H1 (cell line): ENCODE results near the gene MRTFA. TPM values are rescaled to one million over a fixed set of nuclear protein-coding genes. Genes with fewer than 3 reads are reported as not detected.

ENCODE experiments used
- CTCF ChIA-PET: fragments of 300-600 bp; sonication (Branson Sonifier 250); formaldehyde crosslinking; loops from one replicate; lab custom pipeline; 2021; ENCODE audit not compliant: partially characterized antibody; lab: Charles Lee
- POLR2A ChIA-PET: fragments of 300-600 bp; sonication (Branson Sonifier 250); formaldehyde crosslinking; loops from one replicate; lab custom pipeline; 2021; ENCODE audit warnings: inconsistent platforms; ENCODE audit not compliant: partially characterized antibody; lab: Charles Lee
- DNase-seq, 2 experiments: peaks; one replicate each; pipeline versions ENCODE4 v3.0.0 to v3.0.0-alpha.2; 2010 to 2022; ENCODE audit warnings: low spot score in 2 of 2, low read depth in 1 of 2, mixed read lengths in 1 of 2
- FAIRE-seq: peaks from 2 replicates; lab custom pipeline; 2011; peaks lifted over from hg19 to GRCh38; lab: Jason Lieb, UNC
- H2AFZ ChIP-seq: 2 replicates; pipeline ENCODE4 v1.8.1; 2012; ENCODE audit warnings: low read length, inconsistent platforms
- H2AK5ac ChIP-seq: 2 replicates; pipeline ENCODE4 v1.6.1; 2013; ENCODE audit warnings: low read depth, low read length
- H2BK120ac ChIP-seq: replicated peaks from 2 replicates; pipeline ENCODE3; 2013; ENCODE audit warnings: low read depth, low read length, inconsistent platforms
- H2BK12ac ChIP-seq: 2 replicates; pipeline ENCODE4 v1.6.1; 2013; ENCODE audit warnings: low read depth, low read length
- H2BK15ac ChIP-seq: 2 replicates; pipeline ENCODE4 v1.6.1; 2013; ENCODE audit warnings: low read length
- H2BK20ac ChIP-seq: 2 replicates; pipeline ENCODE4 v1.6.1; 2013; ENCODE audit warnings: low read length
- H2BK5ac ChIP-seq: 2 replicates; pipeline ENCODE4 v1.6.1; 2013; ENCODE audit warnings: low read depth, low read length
- H3K14ac ChIP-seq: 2 replicates; pipeline ENCODE4 v1.6.1; 2013; ENCODE audit warnings: inconsistent platforms; ENCODE audit not compliant: insufficient read length
- H3K18ac ChIP-seq: 2 replicates; pipeline ENCODE4 v1.6.1; 2013; ENCODE audit warnings: low read length; ENCODE audit errors: extremely low read depth
- H3K23ac ChIP-seq: 2 replicates; pipeline ENCODE4 v1.6.1; 2013; ENCODE audit warnings: inconsistent platforms; ENCODE audit not compliant: insufficient read length
- H3K23me2 ChIP-seq: 2 replicates; pipeline ENCODE4 v1.6.1; 2013; ENCODE audit warnings: low read depth, low read length
- H3K27ac ChIP-seq: 2 replicates; pipeline ENCODE4 v1.6.1; 2011; ENCODE audit warnings: low read depth, low read length, inconsistent platforms
- H3K27me3 ChIP-seq, 4 experiments: replicated peaks in 1 of 4; 1 replicate in 1 of 4; 2 replicates in 3 of 4; pipeline versions ENCODE4 v1.6.1 to v1.8.1; 2011 to 2013; ENCODE audit warnings: low read length in 3 of 4, mild to moderate bottlenecking in 3 of 4, inconsistent platforms in 2 of 4, mixed read lengths in 2 of 4, moderate library complexity in 1 of 4; ENCODE audit not compliant: control insufficient read depth in 3 of 4, insufficient read depth in 3 of 4; ENCODE audit errors: extremely low read depth in 1 of 4
- H3K36me3 ChIP-seq, 4 experiments: 2 replicates each; pipeline versions ENCODE4 v1.6.1 to v1.8.1; 2011 to 2013; ENCODE audit warnings: mild to moderate bottlenecking in 4 of 4, low read length in 3 of 4, moderate library complexity in 2 of 4, control low read depth in 1 of 4, inconsistent platforms in 1 of 4; ENCODE audit not compliant: insufficient read depth in 4 of 4, control insufficient read depth in 2 of 4
- H3K4ac ChIP-seq: replicated peaks from 2 replicates; pipeline ENCODE3; 2013; ENCODE audit warnings: low read length, low read depth, mixed read lengths, inconsistent platforms; ENCODE audit not compliant: insufficient read length
- H3K4me1 ChIP-seq, 4 experiments: replicated peaks in 1 of 4; 1 replicate in 1 of 4; 2 replicates in 3 of 4; pipeline versions ENCODE4 v1.6.1 to v1.8.1; 2011 to 2013; ENCODE audit warnings: low read length in 3 of 4, inconsistent platforms in 2 of 4, mixed read lengths in 1 of 4; ENCODE audit not compliant: insufficient read depth in 4 of 4, control insufficient read depth in 3 of 4
- H3K4me2 ChIP-seq, 2 experiments: 2 replicates each; pipeline versions ENCODE4 v1.6.1 to v1.8.1; 2011 to 2013; ENCODE audit warnings: low read depth in 2 of 2, low read length in 2 of 2, control low read depth in 1 of 2, inconsistent platforms in 1 of 2, mild to moderate bottlenecking in 1 of 2; ENCODE audit not compliant: insufficient read depth in 1 of 2
- H3K4me3 ChIP-seq, 4 experiments: fragments of 200-600, 300-600 bp in 1 of 4; sonication (generic), shearing (Covaris generic), sonication (Bioruptor Twin) in 1 of 4; 2 replicates each; pipeline versions ENCODE4 v1.5.1 to v1.8.1; 2011 to 2016; ENCODE audit warnings: low read length in 4 of 4, low read depth in 3 of 4, control low read depth in 2 of 4, inconsistent platforms in 2 of 4, mild to moderate bottlenecking in 2 of 4, mixed read lengths in 1 of 4, moderate library complexity in 1 of 4; ENCODE audit not compliant: insufficient read depth in 2 of 4; ENCODE audit errors: extremely low read depth in 1 of 4
- H3K56ac ChIP-seq: replicated peaks from 2 replicates; pipeline ENCODE3; 2013; ENCODE audit warnings: low read depth, mild to moderate bottlenecking, mixed read lengths, low read length, inconsistent platforms; ENCODE audit not compliant: insufficient read length
- H3K79me1 ChIP-seq: 2 replicates; pipeline ENCODE4 v1.6.1; 2013; ENCODE audit warnings: low read depth, low read length, control low read depth
- H3K79me2 ChIP-seq, 2 experiments: 2 replicates each; pipeline versions ENCODE4 v1.6.1 to v1.8.1; 2012 to 2013; ENCODE audit warnings: low read length in 2 of 2, mild to moderate bottlenecking in 2 of 2, inconsistent platforms in 1 of 2; ENCODE audit not compliant: insufficient read depth in 2 of 2, control insufficient read depth in 1 of 2
- H3K9ac ChIP-seq, 4 experiments: replicated peaks in 1 of 4; 1 replicate in 1 of 4; 2 replicates in 3 of 4; pipeline versions ENCODE4 v1.6.1 to v1.8.1; 2011 to 2013; ENCODE audit warnings: low read depth in 3 of 4, low read length in 3 of 4, control low read depth in 2 of 4, mild to moderate bottlenecking in 2 of 4, moderate library complexity in 2 of 4, inconsistent platforms in 1 of 4; ENCODE audit errors: extremely low read depth in 1 of 4
- H3K9me3 ChIP-seq, 2 experiments: 2 replicates each; pipeline versions ENCODE4 v1.6.1 to v1.8.1; 2012 to 2013; ENCODE audit warnings: mild to moderate bottlenecking in 2 of 2, moderate library complexity in 2 of 2, control low read depth in 1 of 2, inconsistent platforms in 1 of 2, low read depth in 1 of 2, low read length in 1 of 2, mixed read lengths in 1 of 2; ENCODE audit not compliant: insufficient read depth in 2 of 2
- H4K20me1 ChIP-seq, 2 experiments: replicated peaks in 1 of 2; 2 replicates each; pipeline versions ENCODE3 to v1.8.1; 2011 to 2013; ENCODE audit warnings: inconsistent platforms in 2 of 2, low read length in 2 of 2, mild to moderate bottlenecking in 1 of 2; ENCODE audit not compliant: insufficient read depth in 2 of 2, control insufficient read depth in 1 of 2
- H4K5ac ChIP-seq: 2 replicates; pipeline ENCODE4 v1.6.1; 2013; ENCODE audit warnings: low read length, low read depth, mixed read lengths, inconsistent platforms; ENCODE audit not compliant: insufficient read length
- H4K8ac ChIP-seq: 2 replicates; pipeline ENCODE4 v1.8.0; 2013; ENCODE audit warnings: mild to moderate bottlenecking, moderate library complexity, low read length, inconsistent platforms; ENCODE audit not compliant: insufficient read depth; ENCODE audit errors: extremely low read depth
- H4K91ac ChIP-seq: replicated peaks from 2 replicates; pipeline ENCODE3; 2013; ENCODE audit warnings: low read length, mixed read lengths, inconsistent platforms; ENCODE audit not compliant: insufficient read length
- EP300 ChIP-seq, 2 experiments: IDR thresholded peaks; 1 replicate in 1 of 2; 2 replicates in 1 of 2; pipeline ENCODE4 v1.6.1; 2011 to 2012; ENCODE audit warnings: low read depth in 2 of 2, low read length in 2 of 2, mild to moderate bottlenecking in 2 of 2, borderline replicate concordance in 1 of 2, inconsistent platforms in 1 of 2, moderate library complexity in 1 of 2
- WGBS, 2 experiments: shearing (Covaris generic) in 1 of 2; methylation state at CpG; one replicate each; pipeline versions ENCODE4 v1.1.6 to v1.1.7; 2013 to 2015; ENCODE audit warnings: low lambda C conversion rate in 2 of 2, mixed read lengths in 2 of 2, inconsistent platforms in 1 of 2, low coverage in 1 of 2, missing lambda C conversion rate in 1 of 2; ENCODE audit not compliant: insufficient replicate concordance in 2 of 2, insufficient coverage in 1 of 2, insufficient read length in 1 of 2; ENCODE audit errors: extremely low coverage in 1 of 2, missing lambda C conversion rate in 1 of 2; 5-methylcytosine and 5-hydroxymethylcytosine counted together
- polyA plus RNA-seq, 7 experiments: library from polyadenylated mRNA; depleted of rRNA in 3 of 7; stranded (reverse) in 5 of 7; unstranded in 2 of 7; fragments of >200 nt in 5 of 7; fragments of 200-250 nt in 2 of 7; gene quantifications; 1 replicate in 5 of 7; 2 replicates in 1 of 7; 4 replicates in 1 of 7; pipeline versions ENCODE4 v1.2.1 to v1.2.3, GENCODE V29; 2011 to 2013; ENCODE audit warnings: missing spikeins in 2 of 7, mixed read lengths in 2 of 7
- total RNA-seq: library from RNA; stranded (reverse); fragmentation: NEBNext Ultra II Directional; extraction: Animal tissue kit (Norgen Biotek cat#: 25700); gene quantifications from 2 replicates; pipeline ENCODE4 v1.2.1, GENCODE V29; 2021

The MRTFA gene
- total and polyA plus RNA-seq, 2 of the 8 experiments (the other 6 are each of a cell fraction or from before 2014, with no cell fraction given) = 5.4 to 37.9 TPM

GRCh38 chr22:40519948-40520331 is 116.6 kb downstream of the MRTFA start:
- TF ChIP-seq EP300 (IDR thresholded peaks at IDR 0.05; ENCODE audit: borderline replicate concordance in 1 of 2, low read depth in 2 of 2, low read length in 2 of 2) = no peak
- TF ChIP-seq, all 59 proteins: peak for 0
- H3K4me2 ChIP-seq = no peak overlapping the region
- no peak overlapping the region for H3K14ac ChIP-seq
- ChIA-PET POLR2A (no interaction called here), CTCF (interaction anchor here (1.1 to 1.6 kb wide), 2 partner anchors 31 to 126 kb away, joined by 4 to 5 read pairs; no protein-coding TSS in a partner anchor)
- no peaks in the 10 kb centered on the region for H3K27me3 ChIP-seq
- no peak overlapping the region for H4K5ac ChIP-seq
- no peak overlapping the region for H3K18ac ChIP-seq
- no peak overlapping the region for H3K23ac ChIP-seq
- no peak overlapping the region for H3K56ac ChIP-seq
- no peak overlapping the region for H3K27ac ChIP-seq
- no peaks in the 10 kb centered on the region for H3K79me1 ChIP-seq
- no peak overlapping the region for H3K4ac ChIP-seq
- H2BK12ac ChIP-seq = no peak overlapping the region
- H3K9ac ChIP-seq = no peak overlapping the region
- DNase-seq = no peak
- no peaks in the 10 kb centered on the region for H3K9me3 ChIP-seq
- no peak overlapping the region for H4K8ac ChIP-seq
- no peak overlapping the region for H2BK120ac ChIP-seq
- H3K79me2 ChIP-seq = peaks cover 0 to 2% of the 10 kb centered on the region in 2 experiments; a peak in 1 of 4 replicates
- H2BK20ac ChIP-seq = no peak overlapping the region
- H3K36me3 ChIP-seq = no peaks in the 10 kb centered on the region
- 91 to 100% methylated on average over 1 to 3 of the region's 3 CpGs for WGBS, 2 experiments
- H4K91ac ChIP-seq = no peak overlapping the region
- no peak overlapping the region for H2AK5ac ChIP-seq
- no peak overlapping the region for H3K4me3 ChIP-seq
- H2AFZ ChIP-seq = no peak overlapping the region
- H2BK5ac ChIP-seq = no peak overlapping the region
- H3K4me1 ChIP-seq = peaks cover 0 to 10% (median 2%) of the 10 kb centered on the region in 4 experiments; a peak in 2 of 7 replicates
- H4K20me1 ChIP-seq = no peaks in the 10 kb centered on the region
- no peak overlapping the region for H2BK15ac ChIP-seq
- no peak for FAIRE-seq
- no peaks in the 10 kb centered on the region for H3K23me2 ChIP-seq
